Measurements from ENCODE around the gene ZDHHC13. TPM values are rescaled to one million over a fixed set of nuclear protein-coding genes. Genes with fewer than 3 reads are reported as not detected.

Gene ZDHHC13
- total RNA-seq, 2 donors from 2014 or later = 26.0 to 29.6 TPM

DNA sequence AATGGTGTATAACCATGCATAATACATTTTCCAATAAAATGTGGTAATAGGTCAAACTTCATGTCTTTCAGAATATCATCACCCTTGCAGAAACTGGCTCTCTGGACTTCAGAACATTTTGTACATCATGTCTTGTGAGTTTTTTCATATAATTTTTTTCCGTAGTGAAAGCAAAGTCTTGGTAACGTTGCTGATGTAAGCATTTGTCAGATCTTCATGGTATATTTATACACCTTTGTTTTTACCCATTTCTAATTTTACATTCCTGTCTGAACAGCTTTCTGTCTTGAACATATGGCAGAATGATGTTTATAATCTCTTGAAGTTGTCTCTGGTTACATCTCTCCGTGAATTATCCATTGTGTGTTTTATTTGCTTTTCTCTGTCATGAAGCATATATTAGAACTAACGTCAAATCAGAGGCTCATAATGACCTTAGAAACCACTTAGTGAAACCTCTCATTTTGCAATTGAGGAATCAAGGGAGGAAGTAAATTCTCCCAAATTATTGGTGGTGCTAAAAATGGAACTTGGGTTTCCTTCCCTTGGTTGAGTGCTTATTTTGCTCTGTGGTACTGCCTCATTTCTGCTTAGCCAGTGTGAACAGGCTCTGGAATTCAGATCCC, 47.4 kb downstream of the ZDHHC13 start:
- no peak for DNase-seq
- no peaks in the 10 kb centered on the region for H3K27me3 ChIP-seq (ENCODE audit: control insufficient read depth, insufficient read depth, low read length, poor library complexity, severe bottlenecking)
- no peaks in the 10 kb centered on the region for H3K9me3 ChIP-seq (ENCODE audit: control insufficient read depth, low read length)
- H3K9ac ChIP-seq (ENCODE audit: extremely low read depth, low read length, poor library complexity, severe bottlenecking) = no peak overlapping the region
- peaks cover 38% of the 10 kb centered on the region for H3K36me3 Mint-ChIP-seq (ENCODE audit: low read depth)
- no peaks in the 10 kb centered on the region for H3K4me1 Mint-ChIP-seq
- H3K4me1 ChIP-seq (ENCODE audit: control insufficient read depth, insufficient read depth, low read length) = no peaks in the 10 kb centered on the region
- 98% methylated on average over 4 of the region's 4 CpGs; no CpG with 5 or more reads in 1 of the 2 experiments for WGBS, 2 experiments (ENCODE audit: insufficient coverage in 1 of 2, insufficient read length in 1 of 2)
- H3K27ac ChIP-seq (ENCODE audit: low read depth, low read length) = no peak overlapping the region
- H3K4me3 ChIP-seq (ENCODE audit: low read length) = no peak overlapping the region
- TF ChIP-seq, protein P1, sequence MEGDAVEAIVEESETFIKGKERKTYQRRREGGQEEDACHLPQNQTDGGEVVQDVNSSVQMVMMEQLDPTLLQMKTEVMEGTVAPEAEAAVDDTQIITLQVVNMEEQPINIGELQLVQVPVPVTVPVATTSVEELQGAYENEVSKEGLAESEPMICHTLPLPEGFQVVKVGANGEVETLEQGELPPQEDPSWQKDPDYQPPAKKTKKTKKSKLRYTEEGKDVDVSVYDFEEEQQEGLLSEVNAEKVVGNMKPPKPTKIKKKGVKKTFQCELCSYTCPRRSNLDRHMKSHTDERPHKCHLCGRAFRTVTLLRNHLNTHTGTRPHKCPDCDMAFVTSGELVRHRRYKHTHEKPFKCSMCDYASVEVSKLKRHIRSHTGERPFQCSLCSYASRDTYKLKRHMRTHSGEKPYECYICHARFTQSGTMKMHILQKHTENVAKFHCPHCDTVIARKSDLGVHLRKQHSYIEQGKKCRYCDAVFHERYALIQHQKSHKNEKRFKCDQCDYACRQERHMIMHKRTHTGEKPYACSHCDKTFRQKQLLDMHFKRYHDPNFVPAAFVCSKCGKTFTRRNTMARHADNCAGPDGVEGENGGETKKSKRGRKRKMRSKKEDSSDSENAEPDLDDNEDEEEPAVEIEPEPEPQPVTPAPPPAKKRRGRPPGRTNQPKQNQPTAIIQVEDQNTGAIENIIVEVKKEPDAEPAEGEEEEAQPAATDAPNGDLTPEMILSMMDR (conservative IDR thresholded peaks at IDR 0.05) = no peak
- H3K27me3 Mint-ChIP-seq (ENCODE audit: insufficient read depth) = no peaks in the 10 kb centered on the region
- H3K4me3 Mint-ChIP-seq = no peak overlapping the region
- H3K36me3 ChIP-seq (ENCODE audit: control insufficient read depth, insufficient read depth, low read length) = peaks cover 43% of the 10 kb centered on the region
- H3K9me3 Mint-ChIP-seq = no peaks in the 10 kb centered on the region
- no peak overlapping the region for H3K27ac Mint-ChIP-seq

GRCh38 chr11:19164881-19165280, 47.9 kb downstream of the ZDHHC13 start:
- H3K27me3 Mint-ChIP-seq (ENCODE audit: insufficient read depth) = no peaks in the 10 kb centered on the region
- H3K4me3 Mint-ChIP-seq = no peak overlapping the region
- Histone ChIP-seq H3K27me3 (ENCODE audit: control insufficient read depth, insufficient read depth, low read length, poor library complexity, severe bottlenecking) (no peaks in the 10 kb centered on the region), H3K4me1 (ENCODE audit: control insufficient read depth, insufficient read depth, low read length) (no peaks in the 10 kb centered on the region), H3K9ac (ENCODE audit: extremely low read depth, low read length, poor library complexity, severe bottlenecking) (no peak overlapping the region), H3K36me3 (ENCODE audit: control insufficient read depth, insufficient read depth, low read length) (peaks cover 40% of the 10 kb centered on the region), H3K27ac (ENCODE audit: low read depth, low read length) (no peak overlapping the region), H3K4me3 (ENCODE audit: low read length) (no peak overlapping the region), H3K9me3 (ENCODE audit: control insufficient read depth, low read length) (no peaks in the 10 kb centered on the region)
- peaks cover 37% of the 10 kb centered on the region for H3K36me3 Mint-ChIP-seq (ENCODE audit: low read depth)
- DNase-seq = no peak
- WGBS, 2 experiments (ENCODE audit: insufficient coverage in 1 of 2, insufficient read length in 1 of 2) = 93 to 100% methylated on average over 2 of the region's 2 CpGs
- H3K4me1 Mint-ChIP-seq = no peaks in the 10 kb centered on the region
- H3K9me3 Mint-ChIP-seq = no peaks in the 10 kb centered on the region
- TF ChIP-seq, protein P1 (conservative IDR thresholded peaks at IDR 0.05) = no peak
- no peak overlapping the region for H3K27ac Mint-ChIP-seq

- Mint-ChIP-seq H3K27me3 (ENCODE audit: insufficient read depth) (no peaks in the 10 kb centered on the region), H3K9me3 (no peaks in the 10 kb centered on the region), H3K4me3 (no peak overlapping the region), H3K36me3 (ENCODE audit: low read depth) (peaks cover 46% of the 10 kb centered on the region), H3K4me1 (no peaks in the 10 kb centered on the region), H3K27ac (no peak overlapping the region)
- DNase-seq = no peak
- WGBS, 2 experiments (ENCODE audit: insufficient coverage in 1 of 2, insufficient read length in 1 of 2) = 95 to 100% methylated on average over 1 to 2 of the region's 2 CpGs
- H3K36me3 ChIP-seq (ENCODE audit: control insufficient read depth, insufficient read depth, low read length) = peaks cover 56% of the 10 kb centered on the region
- no peaks in the 10 kb centered on the region for H3K4me1 ChIP-seq (ENCODE audit: control insufficient read depth, insufficient read depth, low read length)
- H3K4me3 ChIP-seq (ENCODE audit: low read length) = no peak overlapping the region
- no peak overlapping the region for H3K27ac ChIP-seq (ENCODE audit: low read depth, low read length)
- H3K27me3 ChIP-seq (ENCODE audit: control insufficient read depth, insufficient read depth, low read length, poor library complexity, severe bottlenecking) = no peaks in the 10 kb centered on the region
- no peaks in the 10 kb centered on the region for H3K9me3 ChIP-seq (ENCODE audit: control insufficient read depth, low read length)
- TF ChIP-seq, protein P1 (conservative IDR thresholded peaks at IDR 0.05) = no peak
- no peak overlapping the region for H3K9ac ChIP-seq (ENCODE audit: extremely low read depth, low read length, poor library complexity, severe bottlenecking)
Measured at GRCh38 chr11:19168090-19168489, 51.1 kb downstream of the ZDHHC13 start.
